CD4-positive, alpha-beta T cell treated with Interleukin-6 for 4 hours (primary cell): ENCODE measurements around the gene PDZRN3.

Experiments used
- DNase-seq: peaks from one replicate; pipeline ENCODE4 v3.0.0-alpha.2; 2020; ENCODE audit warnings: mixed read lengths

Gene PDZRN3

GRCh38 chr3:73379465-73379864 lies 245.3 kb downstream of the PDZRN3 start:
- no peak for DNase-seq

GRCh38 chr3:73378207-73378606 lies 246.5 kb downstream of the PDZRN3 start:
- no peak for DNase-seq

GRCh38 chr3:73365756-73366397 lies 258.9 kb downstream of the PDZRN3 start:
- DNase-seq, result no peak

GRCh38 chr3:73364517-73364916 lies 260.2 kb downstream of the PDZRN3 start:
- no peak for DNase-seq

GRCh38 chr3:73363093-73363492 lies 261.6 kb downstream of the PDZRN3 start:
- DNase-seq, result no peak

- DNase-seq, result no peak
These were observed 263.1 kb downstream of the PDZRN3 start for GRCh38 chr3:73361591-73361990.

GRCh38 chr3:73353649-73354217 lies 271.0 kb downstream of the PDZRN3 start:
- no peak for DNase-seq

- no peak for DNase-seq
These were observed 271.7 kb downstream of the PDZRN3 start for GRCh38 chr3:73352841-73353645.

- DNase-seq, result no peak
These were observed 273.2 kb downstream of the PDZRN3 start for GRCh38 chr3:73351423-73352071.

GRCh38 chr3:73350996-73351395 lies 273.7 kb downstream of the PDZRN3 start:
- DNase-seq, result no peak

GRCh38 chr3:73349657-73350056 lies 275.1 kb downstream of the PDZRN3 start:
- DNase-seq, result no peak

- no peak for DNase-seq
These were observed 282.7 kb downstream of the PDZRN3 start for GRCh38 chr3:73342077-73342476.

GRCh38 chr3:73341272-73341935 lies 283.3 kb downstream of the PDZRN3 start:
- no peak for DNase-seq

- no peak for DNase-seq
These were observed 292.2 kb downstream of the PDZRN3 start for GRCh38 chr3:73332558-73332957.
